Stimulated activated CD8-positive, alpha-beta memory T cell treated with anti-CD3 and anti-CD28 coated beads, Interleukin-4, amount 100 ng/mL, for 4 hours (primary cell): ENCODE measurements around the gene PLA2G12B.
"Not testable (repeated sequence)": the region's sequence is repeated elsewhere in the genome, so short reads cannot be mapped to it uniquely, and the experiment has no call there.

Source experiments
- DNase-seq, 2 donors: peaks; one replicate each; pipeline ENCODE4 v3.0.0-alpha.2; 2020; ENCODE audit warnings: low read depth in 2 of 2, low spot score in 1 of 2

The PLA2G12B gene

GRCh38 chr10:72943498-72944234, 10.9 kb downstream of the PLA2G12B start:
- DNase-seq = no peak

DNA sequence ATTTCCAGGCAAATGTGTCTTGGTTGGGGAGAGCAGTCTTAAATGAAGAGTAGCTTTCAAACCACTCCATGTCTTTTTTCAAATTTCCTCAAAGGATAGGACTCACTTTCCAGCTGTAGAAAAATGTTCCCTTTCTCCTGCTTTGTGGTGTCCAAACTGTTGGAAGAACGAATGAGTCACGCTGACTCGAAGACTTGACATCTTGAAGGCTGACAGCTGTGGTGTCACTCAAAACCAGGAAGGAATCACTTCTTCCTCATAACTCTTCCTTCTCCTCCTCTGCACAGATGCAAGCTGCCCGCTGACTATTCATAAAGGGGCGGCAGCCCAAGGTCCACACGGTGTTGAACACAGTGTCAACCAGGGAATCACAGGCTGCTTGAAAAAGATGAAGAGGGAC, 19.2 kb downstream of the PLA2G12B start:
- DNase-seq = no peak

DNA sequence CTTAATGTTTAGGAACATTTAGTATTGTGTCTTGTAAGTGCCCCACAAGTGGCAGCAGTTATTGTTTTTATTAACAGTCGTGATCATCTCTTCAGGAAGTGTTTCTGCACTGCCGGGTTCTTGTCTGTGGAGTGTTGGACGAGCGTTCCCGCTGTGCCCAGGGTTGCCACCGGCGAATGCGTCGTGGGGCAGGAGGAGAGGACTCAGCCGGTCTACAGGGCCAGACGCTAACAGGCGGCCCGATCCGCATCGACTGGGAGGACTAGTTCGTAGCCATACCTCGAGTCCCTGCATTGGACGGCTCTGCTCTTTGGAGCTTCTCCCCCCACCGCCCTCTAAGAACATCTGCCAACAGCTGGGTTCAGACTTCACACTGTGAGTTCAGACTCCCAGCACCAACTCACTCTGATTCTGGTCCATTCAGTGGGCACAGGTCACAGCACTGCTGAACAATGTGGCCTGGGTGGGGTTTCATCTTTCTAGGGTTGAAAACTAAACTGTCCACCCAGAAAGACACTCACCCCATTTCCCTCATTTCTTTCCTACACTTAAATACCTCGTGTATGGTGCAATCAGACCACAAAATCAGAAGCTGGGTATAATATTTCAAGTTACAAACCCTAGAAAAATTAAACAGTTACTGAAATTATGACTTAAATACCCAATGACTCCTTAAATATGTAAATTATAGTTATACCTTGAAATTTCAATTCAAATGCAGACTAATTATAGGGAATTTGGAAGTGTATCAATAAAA, 22.2 kb downstream of the PLA2G12B start:
- DNase-seq = no peak

DNA sequence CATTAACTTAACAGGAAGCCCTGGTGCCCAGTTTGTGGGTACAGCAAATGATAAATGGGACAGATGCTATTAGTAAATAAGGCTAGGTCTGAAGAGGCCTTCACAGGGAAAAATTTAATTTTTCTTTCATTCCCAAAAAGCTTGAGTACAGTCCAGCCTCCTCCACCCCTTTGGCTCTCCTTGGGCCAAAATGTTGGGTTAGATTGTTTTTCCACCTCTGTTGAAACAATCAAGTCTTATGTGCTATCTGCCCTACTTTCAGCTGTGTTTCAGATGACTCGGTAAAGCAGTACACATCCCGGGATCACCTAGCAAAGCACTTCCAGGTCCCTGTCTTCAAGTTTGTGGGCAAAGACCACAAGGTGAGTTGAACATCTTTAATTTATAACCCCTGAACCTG, 24.3 kb downstream of the PLA2G12B start:
- DNase-seq = no peak

GRCh38 chr10:72928798-72929197, 25.8 kb downstream of the PLA2G12B start:
- no peak for DNase-seq

DNA sequence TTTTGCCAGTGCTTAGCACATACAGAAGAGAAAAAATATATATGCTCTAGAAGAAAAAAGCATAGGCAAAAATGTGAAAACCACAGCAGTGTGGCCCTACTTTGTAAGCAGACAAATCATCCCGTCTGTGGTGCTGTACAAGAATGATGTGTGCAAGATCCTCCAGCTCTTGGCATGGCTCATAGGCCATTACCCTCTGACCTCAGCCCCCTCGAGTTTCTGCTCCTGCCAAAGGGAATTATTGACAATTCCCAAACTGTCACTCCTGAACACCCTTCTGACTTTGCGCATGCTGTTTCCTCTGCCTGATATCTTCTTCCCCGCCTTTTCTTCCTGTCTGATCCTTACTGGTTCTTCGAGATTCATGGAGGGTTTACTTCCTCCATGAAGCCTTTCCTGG, 27.1 kb downstream of the PLA2G12B start:
- no peak for DNase-seq

GRCh38 chr10:72925951-72926465, 28.6 kb downstream of the PLA2G12B start:
- DNase-seq = no peak

GRCh38 chr10:72924351-72924750, 30.3 kb downstream of the PLA2G12B start:
- no peak for DNase-seq

- DNase-seq = not testable (repeated sequence)
Measured at GRCh38 chr10:72921147-72921683, 33.4 kb downstream of the PLA2G12B start.

DNA sequence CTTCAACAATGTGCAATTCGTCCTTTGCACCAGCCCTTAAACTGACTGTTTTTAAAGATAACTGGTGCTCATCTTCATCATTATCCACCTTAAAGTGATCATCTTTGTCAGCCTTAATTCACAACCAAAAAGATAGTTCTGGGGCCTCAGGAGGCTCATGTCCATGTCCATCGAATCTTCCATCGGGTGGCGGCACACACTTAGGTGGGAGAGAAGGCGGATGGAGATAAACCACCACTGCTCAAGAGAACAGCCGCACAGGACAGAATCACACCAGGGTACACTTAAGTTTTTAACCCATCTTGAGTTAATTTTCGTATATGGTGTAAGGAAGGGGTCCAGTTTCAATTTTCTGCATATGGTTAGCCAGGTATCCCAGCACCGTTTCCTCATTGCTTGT, 36.3 kb downstream of the PLA2G12B start:
- no peak for DNase-seq

- not testable (repeated sequence) for DNase-seq
Measured at GRCh38 chr10:72917803-72918332, 36.7 kb downstream of the PLA2G12B start.

- not testable (repeated sequence) for DNase-seq
Measured at GRCh38 chr10:72917201-72917600, 37.4 kb downstream of the PLA2G12B start.

- no peak for DNase-seq
Measured at GRCh38 chr10:72913287-72913686, 41.3 kb downstream of the PLA2G12B start.

- no peak for DNase-seq
Measured at GRCh38 chr10:72912736-72913135, 41.9 kb downstream of the PLA2G12B start.

DNA sequence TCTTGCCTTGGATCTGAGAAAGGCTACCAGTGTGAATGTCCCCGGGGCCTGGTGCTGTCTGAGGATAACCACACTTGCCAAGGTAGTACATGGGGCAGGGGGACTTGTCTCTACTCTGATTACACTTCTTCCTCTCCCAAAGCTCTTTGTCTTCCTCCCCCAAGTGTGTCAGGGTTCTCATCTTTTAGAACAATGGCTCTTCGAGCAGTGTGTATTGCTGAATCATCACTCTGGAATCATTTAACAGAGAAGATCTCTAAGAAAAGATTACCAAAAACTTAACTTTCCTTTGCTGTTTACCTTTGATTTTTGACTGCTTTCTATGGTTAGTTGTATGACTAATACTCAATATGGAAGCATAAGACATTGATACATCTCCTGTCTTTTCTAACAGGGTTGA, 42.8 kb downstream of the PLA2G12B start:
- no peak for DNase-seq

DNA sequence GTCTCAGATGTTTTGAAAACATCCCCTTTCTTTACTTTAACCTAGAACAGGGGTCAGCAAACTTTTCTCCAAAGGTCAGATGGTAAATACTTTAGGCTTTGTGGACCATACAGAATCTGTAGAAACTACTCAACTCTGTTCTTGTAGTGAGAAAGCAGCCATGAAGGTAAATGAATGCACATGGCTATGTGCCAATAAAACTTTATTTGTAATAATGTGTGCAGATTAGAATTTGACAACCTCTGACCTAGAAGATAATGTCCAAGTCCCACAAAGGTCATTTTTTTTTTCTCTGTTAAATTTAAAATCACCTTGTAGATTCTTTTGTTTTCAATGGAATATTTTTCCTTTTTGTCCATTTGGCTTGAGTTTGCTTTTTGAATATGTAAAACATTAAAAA, 43.9 kb downstream of the PLA2G12B start:
- DNase-seq = no peak

DNA sequence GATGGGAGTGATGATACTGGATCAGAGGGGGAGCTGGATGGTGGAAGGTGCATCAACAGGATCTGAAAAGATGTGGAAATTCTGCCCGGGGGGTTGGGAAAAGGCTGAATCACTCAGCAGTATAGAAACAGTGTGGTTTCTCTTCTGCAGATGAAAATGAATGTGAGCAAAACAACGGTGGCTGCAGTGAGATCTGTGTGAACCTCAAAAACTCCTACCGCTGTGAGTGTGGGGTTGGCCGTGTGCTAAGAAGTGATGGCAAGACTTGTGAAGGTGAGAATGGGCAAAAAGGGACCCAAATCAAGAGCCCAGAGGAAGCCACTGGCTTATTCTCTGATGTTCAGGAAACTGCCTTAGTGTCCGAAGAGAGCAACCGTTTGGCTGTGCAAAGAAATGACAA, 48.2 kb downstream of the PLA2G12B start:
- no peak for DNase-seq

DNA sequence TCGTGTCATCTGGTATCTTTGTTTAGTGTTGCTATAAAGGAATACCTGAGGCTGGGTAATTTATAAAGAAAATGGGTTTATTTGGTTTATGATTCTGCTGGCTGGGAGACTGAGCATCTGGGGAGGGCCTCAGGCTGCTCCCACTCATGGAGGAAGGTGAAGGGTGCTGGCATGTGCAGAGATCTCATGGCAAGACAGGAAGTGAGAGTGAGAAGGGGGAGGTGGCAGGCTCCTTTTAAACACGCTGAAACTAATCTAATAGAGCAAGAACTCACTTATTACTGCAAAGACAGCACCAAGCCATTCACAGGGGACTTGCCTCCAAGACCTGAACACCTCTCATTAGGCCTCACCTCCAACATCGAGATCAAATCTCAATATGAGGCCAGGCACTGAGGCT, 49.8 kb downstream of the PLA2G12B start:
- no peak for DNase-seq

GRCh38 chr10:72903941-72904446, 50.6 kb downstream of the PLA2G12B start:
- DNase-seq = not testable (repeated sequence)

GRCh38 chr10:72899545-72899944, 55.1 kb downstream of the PLA2G12B start:
- DNase-seq = no peak

DNA sequence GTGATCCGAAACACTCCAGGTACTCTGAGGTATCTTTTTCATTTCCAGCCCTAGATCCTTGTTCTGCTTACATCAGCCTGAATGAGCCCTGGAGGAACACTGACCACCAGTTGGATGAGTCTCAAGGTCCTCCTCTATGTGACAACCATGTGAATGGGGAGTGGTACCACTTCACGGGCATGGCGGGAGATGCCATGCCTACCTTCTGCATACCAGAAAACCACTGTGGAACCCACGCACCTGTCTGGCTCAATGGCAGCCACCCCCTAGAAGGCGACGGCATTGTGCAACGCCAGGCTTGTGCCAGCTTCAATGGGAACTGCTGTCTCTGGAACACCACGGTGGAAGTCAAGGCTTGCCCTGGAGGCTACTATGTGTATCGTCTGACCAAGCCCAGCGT, 56.0 kb downstream of the PLA2G12B start:
- no peak for DNase-seq
